HepG2 (cell line): ENCODE results near the gene ANKRD34C. TPM values are rescaled to one million over a fixed set of nuclear protein-coding genes. Genes with fewer than 3 reads are reported as not detected.

Experiments
- FOXO1 ChIP-seq: sonication (generic); formaldehyde crosslinking; IDR thresholded peaks from 2 replicates; pipeline ENCODE4 v1.4.0; 2020; ENCODE audit warnings: missing genetic modification reagents
- HMG20B ChIP-seq: conservative IDR thresholded peaks from 2 replicates; pipeline ENCODE4 v1.6.1; 2016; ENCODE audit warnings: missing genetic modification reagents, missing compliant biosample characterization
- MIER2 ChIP-seq: IDR thresholded peaks from 2 replicates; pipeline ENCODE4 v1.6.1; 2016; ENCODE audit warnings: missing biosample characterization, missing genetic modification reagents
- NONO ChIP-seq, 2 experiments: fragments of 450-650 bp in 1 of 2; sonication (generic) in 1 of 2; formaldehyde crosslinking in 1 of 2; IDR thresholded peaks in 1 of 2; conservative IDR thresholded peaks in 1 of 2; 2 replicates each; pipeline versions ENCODE4 v1.6.1 to v1.8.0; 2017 to 2022; ENCODE audit warnings: mild to moderate bottlenecking in 1 of 2, missing genetic modification reagents in 1 of 2, moderate library complexity in 1 of 2
- PHB2 ChIP-seq: fragments of 450-650 bp; IDR thresholded peaks from 2 replicates; pipeline ENCODE4 v1.6.1; 2018; ENCODE audit not compliant: partially characterized antibody
- POLR2AphosphoS2 ChIP-seq: IDR thresholded peaks from 2 replicates; pipeline ENCODE4 v1.6.1; 2011; ENCODE audit warnings: low read depth, low read length, improper control_type of control experiment
- SALL1 ChIP-seq: sonication (generic); formaldehyde crosslinking; IDR thresholded peaks from 2 replicates; pipeline ENCODE4 v1.8.0; 2022; ENCODE audit warnings: mild to moderate bottlenecking, missing genetic modification reagents
- SP140L ChIP-seq: sonication (generic); formaldehyde crosslinking; IDR thresholded peaks from 2 replicates; pipeline ENCODE4 v1.4.0; 2020; ENCODE audit warnings: missing genetic modification reagents, borderline replicate concordance
- YEATS4 ChIP-seq: sonication (generic); formaldehyde crosslinking; IDR thresholded peaks from 2 replicates; pipeline ENCODE4 v1.4.0; 2020; ENCODE audit warnings: missing genetic modification reagents, borderline replicate concordance
- ZNF136 ChIP-seq: sonication (generic); formaldehyde crosslinking; IDR thresholded peaks from 2 replicates; pipeline ENCODE4 v1.8.1; 2022; ENCODE audit warnings: low read depth, mild to moderate bottlenecking, moderate library complexity, missing genetic modification reagents
- ZNF709 ChIP-seq: sonication (generic); formaldehyde crosslinking; IDR thresholded peaks from 2 replicates; pipeline ENCODE4 v1.5.0; 2020; ENCODE audit warnings: mild to moderate bottlenecking, missing genetic modification reagents
- ZSCAN22 ChIP-seq: sonication (generic); formaldehyde crosslinking; IDR thresholded peaks from 2 replicates; pipeline ENCODE4 v1.4.0; 2020; ENCODE audit warnings: mild to moderate bottlenecking, missing genetic modification reagents
- polyA plus RNA-seq, 8 experiments: library from polyadenylated mRNA; depleted of rRNA in 3 of 8; stranded (reverse) in 7 of 8; unstranded in 1 of 8; fragments of >200 nt; fragmentation: Illumina TruSeq in 4 of 8; extraction: Trizol in 4 of 8; gene quantifications; 2 replicates each; pipeline versions ENCODE4 v1.2.1 to v1.2.3, GENCODE V29; 2011 to 2016; ENCODE audit warnings: low read depth in 4 of 8, missing spikeins in 1 of 8, mixed read lengths in 1 of 8; ENCODE audit not compliant: insufficient read depth in 1 of 8
- total RNA-seq, 5 experiments: library from RNA; depleted of rRNA; stranded (reverse); fragments of >200 nt; fragmentation: Illumina TruSeq; extraction: Trizol; gene quantifications; 2 replicates each; pipeline ENCODE4 v1.2.3, GENCODE V29; 2016; ENCODE audit warnings: low read depth in 1 of 5
- TF ChIP-seq, protein P1 (sequence below): sonication (generic); formaldehyde crosslinking; IDR thresholded peaks from 2 replicates; pipeline ENCODE4 v1.5.1; 2020; ENCODE audit warnings: mild to moderate bottlenecking, missing genetic modification reagents, moderate library complexity
- TF ChIP-seq, protein P2 (sequence below): sonication (generic); formaldehyde crosslinking; IDR thresholded peaks from 2 replicates; pipeline ENCODE4 v1.5.0; 2020; ENCODE audit warnings: missing genetic modification reagents, mild to moderate bottlenecking, borderline replicate concordance
- TF ChIP-seq, protein P3 (sequence below): sonication (generic); formaldehyde crosslinking; IDR thresholded peaks from 2 replicates; pipeline ENCODE4 v1.4.0; 2020; ENCODE audit warnings: missing genetic modification reagents, mild to moderate bottlenecking, borderline replicate concordance
- TF ChIP-seq, protein P4 (sequence below): sonication (generic); formaldehyde crosslinking; IDR thresholded peaks from 2 replicates; pipeline ENCODE4 v1.8.0; 2022; ENCODE audit warnings: low read depth, missing genetic modification reagents

The ANKRD34C gene
- total and polyA plus RNA-seq, 2 of the 13 experiments (the other 11 are each of a cell fraction or from before 2014, with no cell fraction given): not detected

DNA sequence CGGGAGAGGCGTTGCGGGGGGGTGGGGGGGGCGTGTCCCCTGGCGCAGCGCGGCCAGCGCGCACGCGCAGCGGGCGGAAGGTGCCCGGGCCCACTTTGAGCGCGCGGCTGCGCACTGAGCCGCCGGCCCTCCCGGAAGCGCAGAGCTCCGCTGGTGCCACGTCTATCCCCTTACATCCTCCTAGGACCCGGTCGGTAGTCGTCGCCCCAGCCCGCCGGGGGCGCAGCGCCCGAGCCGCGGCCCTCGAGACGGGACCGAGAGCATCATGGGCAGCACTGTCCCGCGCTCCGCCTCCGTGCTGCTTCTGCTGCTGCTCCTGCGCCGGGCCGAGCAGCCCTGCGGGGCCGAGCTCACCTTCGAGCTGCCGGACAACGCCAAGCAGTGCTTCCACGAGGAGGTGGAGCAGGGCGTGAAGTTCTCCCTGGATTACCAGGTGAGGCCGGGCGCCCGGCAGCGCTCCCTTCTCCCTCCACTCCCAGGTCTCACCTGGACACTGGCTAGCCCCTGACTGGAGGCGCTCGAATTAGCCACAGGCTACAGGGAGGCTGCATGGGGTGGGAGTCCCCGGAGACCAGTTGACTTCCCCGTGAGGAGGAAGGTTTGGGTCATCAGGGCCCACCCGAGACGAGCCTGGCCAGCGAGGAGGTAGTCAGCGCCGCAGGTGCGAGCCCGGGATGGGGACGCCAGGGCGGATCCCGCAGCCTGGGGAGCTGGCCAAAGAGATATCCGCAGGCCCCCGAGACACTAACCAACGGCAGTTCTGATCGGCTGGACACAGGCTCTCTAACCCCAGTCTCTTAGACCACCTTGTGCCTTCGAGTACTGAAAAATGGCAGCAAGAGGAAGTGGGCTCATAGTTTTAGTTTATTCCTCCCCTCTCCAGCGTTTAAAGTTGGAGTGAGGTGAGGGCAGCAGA lies 28.7 kb downstream of the ANKRD34C start, which contains the start of gene TMED3 (continued):
- TF ChIP-seq ZNF136 (CRISPR knock-in tag) (0 out of 2 replicates have a peak, but pooled peaks have one; percentile 53), YEATS4 (peak; percentile 95), ZSCAN22 (CRISPR knock-in tag) (peak; percentile 76; the same call in 1 of the 2 replicates), PHB2 (no peak), ZNF709 (CRISPR knock-in tag) (peak; percentile 34; the same call in 1 of the 2 replicates), MIER2 (CRISPR knock-in tag) (peak; percentile 16; the same call in 1 of the 2 replicates), NONO (IDR thresholded peaks at IDR 0.05) (no peak), NONO (CRISPR knock-in tag; conservative IDR thresholded peaks at IDR 0.05) (peak; percentile 76), HMG20B (CRISPR knock-in tag) (no peak), SP140L (CRISPR knock-in tag) (no peak), SALL1 (CRISPR knock-in tag) (peak; percentile 85), FOXO1 (CRISPR knock-in tag) (no peak; the same call in 1 of the 2 replicates), POLR2AphosphoS2 (no peak)
- TF ChIP-seq, protein P1, sequence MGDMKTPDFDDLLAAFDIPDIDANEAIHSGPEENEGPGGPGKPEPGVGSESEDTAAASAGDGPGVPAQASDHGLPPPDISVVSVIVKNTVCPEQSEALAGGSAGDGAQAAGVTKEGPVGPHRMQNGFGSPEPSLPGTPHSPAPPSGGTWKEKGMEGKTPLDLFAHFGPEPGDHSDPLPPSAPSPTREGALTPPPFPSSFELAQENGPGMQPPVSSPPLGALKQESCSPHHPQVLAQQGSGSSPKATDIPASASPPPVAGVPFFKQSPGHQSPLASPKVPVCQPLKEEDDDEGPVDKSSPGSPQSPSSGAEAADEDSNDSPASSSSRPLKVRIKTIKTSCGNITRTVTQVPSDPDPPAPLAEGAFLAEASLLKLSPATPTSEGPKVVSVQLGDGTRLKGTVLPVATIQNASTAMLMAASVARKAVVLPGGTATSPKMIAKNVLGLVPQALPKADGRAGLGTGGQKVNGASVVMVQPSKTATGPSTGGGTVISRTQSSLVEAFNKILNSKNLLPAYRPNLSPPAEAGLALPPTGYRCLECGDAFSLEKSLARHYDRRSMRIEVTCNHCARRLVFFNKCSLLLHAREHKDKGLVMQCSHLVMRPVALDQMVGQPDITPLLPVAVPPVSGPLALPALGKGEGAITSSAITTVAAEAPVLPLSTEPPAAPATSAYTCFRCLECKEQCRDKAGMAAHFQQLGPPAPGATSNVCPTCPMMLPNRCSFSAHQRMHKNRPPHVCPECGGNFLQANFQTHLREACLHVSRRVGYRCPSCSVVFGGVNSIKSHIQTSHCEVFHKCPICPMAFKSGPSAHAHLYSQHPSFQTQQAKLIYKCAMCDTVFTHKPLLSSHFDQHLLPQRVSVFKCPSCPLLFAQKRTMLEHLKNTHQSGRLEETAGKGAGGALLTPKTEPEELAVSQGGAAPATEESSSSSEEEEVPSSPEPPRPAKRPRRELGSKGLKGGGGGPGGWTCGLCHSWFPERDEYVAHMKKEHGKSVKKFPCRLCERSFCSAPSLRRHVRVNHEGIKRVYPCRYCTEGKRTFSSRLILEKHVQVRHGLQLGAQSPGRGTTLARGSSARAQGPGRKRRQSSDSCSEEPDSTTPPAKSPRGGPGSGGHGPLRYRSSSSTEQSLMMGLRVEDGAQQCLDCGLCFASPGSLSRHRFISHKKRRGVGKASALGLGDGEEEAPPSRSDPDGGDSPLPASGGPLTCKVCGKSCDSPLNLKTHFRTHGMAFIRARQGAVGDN: peak; percentile 97
- TF ChIP-seq, protein P2, sequence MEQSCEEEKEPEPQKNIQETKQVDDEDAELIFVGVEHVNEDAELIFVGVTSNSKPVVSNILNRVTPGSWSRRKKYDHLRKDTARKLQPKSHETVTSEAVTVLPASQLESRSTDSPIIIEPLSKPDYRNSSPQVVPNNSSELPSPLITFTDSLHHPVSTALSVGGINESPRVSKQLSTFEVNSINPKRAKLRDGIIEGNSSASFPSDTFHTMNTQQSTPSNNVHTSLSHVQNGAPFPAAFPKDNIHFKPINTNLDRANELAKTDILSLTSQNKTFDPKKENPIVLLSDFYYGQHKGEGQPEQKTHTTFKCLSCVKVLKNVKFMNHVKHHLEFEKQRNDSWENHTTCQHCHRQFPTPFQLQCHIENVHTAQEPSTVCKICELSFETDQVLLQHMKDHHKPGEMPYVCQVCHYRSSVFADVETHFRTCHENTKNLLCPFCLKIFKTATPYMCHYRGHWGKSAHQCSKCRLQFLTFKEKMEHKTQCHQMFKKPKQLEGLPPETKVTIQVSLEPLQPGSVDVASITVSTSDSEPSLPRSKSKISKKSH: 0 out of 2 replicates have a peak, but pooled peaks have one; percentile 33
- TF ChIP-seq, protein P3, sequence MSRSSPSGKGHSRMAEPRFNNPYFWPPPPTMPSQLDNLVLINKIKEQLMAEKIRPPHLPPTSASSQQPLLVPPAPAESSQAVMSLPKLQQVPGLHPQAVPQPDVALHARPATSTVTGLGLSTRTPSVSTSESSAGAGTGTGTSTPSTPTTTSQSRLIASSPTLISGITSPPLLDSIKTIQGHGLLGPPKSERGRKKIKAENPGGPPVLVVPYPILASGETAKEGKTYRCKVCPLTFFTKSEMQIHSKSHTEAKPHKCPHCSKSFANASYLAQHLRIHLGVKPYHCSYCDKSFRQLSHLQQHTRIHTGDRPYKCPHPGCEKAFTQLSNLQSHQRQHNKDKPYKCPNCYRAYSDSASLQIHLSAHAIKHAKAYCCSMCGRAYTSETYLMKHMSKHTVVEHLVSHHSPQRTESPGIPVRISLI (CRISPR knock-in tag): 0 out of 2 replicates have a peak, but pooled peaks have one; percentile 33
- TF ChIP-seq, protein P4, sequence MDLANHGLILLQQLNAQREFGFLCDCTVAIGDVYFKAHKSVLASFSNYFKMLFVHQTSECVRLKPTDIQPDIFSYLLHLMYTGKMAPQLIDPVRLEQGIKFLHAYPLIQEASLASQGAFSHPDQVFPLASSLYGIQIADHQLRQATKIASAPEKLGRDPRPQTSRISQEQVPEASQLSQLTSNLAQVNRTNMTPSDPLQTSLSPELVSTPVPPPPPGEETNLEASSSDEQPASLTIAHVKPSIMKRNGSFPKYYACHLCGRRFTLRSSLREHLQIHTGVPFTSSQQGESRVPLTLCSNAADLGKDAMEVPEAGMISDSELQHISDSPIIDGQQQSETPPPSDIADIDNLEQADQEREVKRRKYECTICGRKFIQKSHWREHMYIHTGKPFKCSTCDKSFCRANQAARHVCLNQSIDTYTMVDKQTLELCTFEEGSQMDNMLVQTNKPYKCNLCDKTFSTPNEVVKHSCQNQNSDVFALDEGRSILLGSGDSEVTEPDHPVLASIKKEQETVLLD: peak; percentile 33; the same call in 1 of the 2 replicates
